SK-N-SH (cell line): ENCODE measurements around the gene SIGLEC12.

Source experiments
- CTCF ChIP-seq: fragments of 200-600 bp; sonication (generic); IDR thresholded peaks from 2 replicates; pipeline ENCODE4 v1.6.1; 2017; ENCODE audit warnings: antibody characterized with exemption, mild to moderate bottlenecking, moderate library complexity
- EP300 ChIP-seq, 2 experiments: IDR thresholded peaks; 2 replicates each; pipeline versions ENCODE4 v1.4.0 to v1.6.1; 2012; ENCODE audit warnings: borderline replicate concordance in 1 of 2, low read depth in 1 of 2, low read length in 1 of 2
- FOSL2 ChIP-seq: IDR thresholded peaks from 2 replicates; pipeline ENCODE4 v1.4.0; 2012; ENCODE audit warnings: low read depth, mild to moderate bottlenecking, moderate library complexity, borderline replicate concordance
- FOXM1 ChIP-seq: IDR thresholded peaks from 2 replicates; pipeline ENCODE4 v1.4.0; 2012; ENCODE audit warnings: low read depth, mild to moderate bottlenecking
- JUND ChIP-seq: IDR thresholded peaks from 2 replicates; pipeline ENCODE4 v1.4.0; 2012
- MAX ChIP-seq: IDR thresholded peaks from 2 replicates; pipeline ENCODE4 v1.4.0; 2012; ENCODE audit warnings: low read depth
- MXI1 ChIP-seq: IDR thresholded peaks from 2 replicates; pipeline ENCODE4 v1.6.1; 2012; ENCODE audit warnings: mild to moderate bottlenecking, low read depth, low read length, improper control_type of control experiment
- POLR2AphosphoS5 ChIP-seq: IDR thresholded peaks from 2 replicates; pipeline ENCODE4 v1.6.1; 2012; ENCODE audit warnings: low read depth, low read length
- RCOR1 ChIP-seq: fragments of 150-350 bp; IDR thresholded peaks from 2 replicates; pipeline ENCODE4 v1.6.1; 2017; ENCODE audit warnings: antibody characterized with exemption, low read length
- RXRA ChIP-seq: IDR thresholded peaks from 2 replicates; pipeline ENCODE4 v1.4.0; 2012; ENCODE audit warnings: low read depth, mild to moderate bottlenecking, borderline replicate concordance
- SIN3A ChIP-seq: IDR thresholded peaks from 2 replicates; pipeline ENCODE4 v1.6.1; 2012; ENCODE audit warnings: low read depth, mild to moderate bottlenecking, low read length, moderate library complexity, borderline replicate concordance
- USF1 ChIP-seq: IDR thresholded peaks from 2 replicates; pipeline ENCODE4 v1.4.0; 2012; ENCODE audit warnings: low read depth, borderline replicate concordance
- YY1 ChIP-seq: IDR thresholded peaks from 2 replicates; pipeline ENCODE4 v1.4.0; 2012; ENCODE audit warnings: low read depth, mild to moderate bottlenecking

- TF ChIP-seq POLR2AphosphoS5 (no peak), FOXM1 (no peak), MXI1 (no peak), CTCF (no peak), SIN3A (no peak), EP300 (IDR thresholded peaks at IDR 0.05; ENCODE audit: borderline replicate concordance in 1 of 2, low read depth in 1 of 2, low read length in 1 of 2) (no peak), YY1 (no peak), JUND (no peak), FOSL2 (no peak), USF1 (no peak), RCOR1 (no peak), MAX (no peak), RXRA (no peak)
Observed at GRCh38 chr19:51531349-51532315, 30.0 kb upstream of the SIGLEC12 start, which contains the start of gene SIGLEC6.
